Panc1 (cell line): ENCODE data around the gene ALDH2.

Experiments
- CTCF ChIP-seq: fragments of 450-650 bp; IDR thresholded peaks from 2 replicates; pipeline ENCODE4 v1.5.1; 2017; ENCODE audit warnings: mild to moderate bottlenecking
- POLR2AphosphoS5 ChIP-seq: IDR thresholded peaks from 2 replicates; pipeline ENCODE4 v1.6.1; 2012; ENCODE audit warnings: mild to moderate bottlenecking, low read depth, low read length, moderate library complexity
- SIN3A ChIP-seq: IDR thresholded peaks from 2 replicates; pipeline ENCODE4 v1.6.1; 2012; ENCODE audit warnings: low read depth, mild to moderate bottlenecking, low read length, moderate library complexity, borderline replicate concordance; ENCODE audit not compliant: insufficient read depth

- TF ChIP-seq POLR2AphosphoS5 (no peak), CTCF (no peak), SIN3A (no peak)
Observed at GRCh38 chr12:111756196-111756595, 10.5 kb upstream of the ALDH2 start.
